Gastroesophageal sphincter (tissue), 4 donors: ENCODE data around the gene FBXO15. TPM values are rescaled to one million over a fixed set of nuclear protein-coding genes. Genes with fewer than 3 reads are reported as not detected.

Experiments
- ATAC-seq: fragments of 150-250 bp; one replicate; pipeline ENCODE4 v1.9.1; 2016; ENCODE audit warnings: mild to moderate bottlenecking, moderate library complexity
- H3K27ac ChIP-seq, 4 donors: fragments of 200-600 bp; sonication (generic) in 3 of 4; 1 replicate in 3 of 4; 2 replicates in 1 of 4; pipeline ENCODE4 v1.5.1; 2016 to 2019
- H3K27me3 ChIP-seq: fragments of 200-600 bp; sonication (generic); one replicate; pipeline ENCODE4 v1.5.1; 2019
- H3K36me3 ChIP-seq, 2 donors: fragments of 200-600 bp; sonication (generic); one replicate each; pipeline ENCODE4 v1.5.1; 2019; ENCODE audit warnings: control low read depth in 1 of 2
- H3K4me1 ChIP-seq, 3 donors: fragments of 200-600 bp; sonication (generic); 1 replicate in 2 of 3; 2 replicates in 1 of 3; pipeline ENCODE4 v1.5.1; 2016 to 2019; ENCODE audit warnings: control low read depth in 2 of 3
- H3K4me3 ChIP-seq, 2 donors: fragments of 200-600 bp; sonication (generic); one replicate each; pipeline ENCODE4 v1.5.1; 2019; ENCODE audit warnings: mild to moderate bottlenecking in 1 of 2, moderate library complexity in 1 of 2
- H3K9me3 ChIP-seq, 3 donors: fragments of 200-600 bp; sonication (generic); one replicate each; pipeline ENCODE4 v1.5.1; 2017 to 2019; ENCODE audit warnings: control low read depth in 2 of 3
- CTCF ChIP-seq, 4 experiments: fragments of 200-600 bp in 2 of 4; fragments of 450-650 bp in 2 of 4; sonication (generic) in 1 of 4; IDR thresholded peaks; one replicate each; pipeline ENCODE4 v1.5.1; 2017 to 2019; ENCODE audit warnings: antibody characterized with exemption in 4 of 4, mild to moderate bottlenecking in 2 of 4, moderate library complexity in 2 of 4
- EP300 ChIP-seq: sonication (generic); formaldehyde crosslinking; IDR thresholded peaks from one replicate; pipeline ENCODE4 v1.6.1; 2017; ENCODE audit warnings: antibody characterized with exemption, mild to moderate bottlenecking
- POLR2A ChIP-seq, 2 donors: fragments of 450-650 bp; IDR thresholded peaks; one replicate each; pipeline ENCODE4 v1.6.1; 2017; ENCODE audit warnings: antibody characterized with exemption in 2 of 2, mild to moderate bottlenecking in 2 of 2, moderate library complexity in 1 of 2
- POLR2AphosphoS5 ChIP-seq: sonication (generic); formaldehyde crosslinking; IDR thresholded peaks from one replicate; pipeline ENCODE4 v1.6.1; 2017; ENCODE audit warnings: antibody characterized with exemption
- WGBS, 2 donors: methylation state at CpG; one replicate each; pipeline ENCODE4 v1.1.5; 2018; ENCODE audit warnings: low coverage in 1 of 2; 5-methylcytosine and 5-hydroxymethylcytosine counted together
- total RNA-seq, 4 donors: library from RNA; depleted of rRNA; stranded (reverse); fragments of >200 nt; gene quantifications; one replicate each; pipeline ENCODE4 v1.1.0, GENCODE V29; 2016

The FBXO15 gene
- total RNA-seq, 4 donors from 2014 or later: 0.27 TPM; not detected in 3

- no peak overlapping the region for H3K4me3 ChIP-seq
- H3K27me3 ChIP-seq: no peaks in the 10 kb centered on the region
- no peak for TF ChIP-seq EP300
- TF ChIP-seq POLR2A (IDR thresholded peaks at IDR 0.05): no peak
- TF ChIP-seq CTCF (IDR thresholded peaks at IDR 0.05): no peak
- no peak for TF ChIP-seq POLR2AphosphoS5
- WGBS, 2 donors: 46 to 64% methylated on average over 5 to 10 of the region's 10 CpGs
- no peak for ATAC-seq
- H3K36me3 ChIP-seq: no peaks in the 10 kb centered on the region
- no peaks in the 10 kb centered on the region for H3K9me3 ChIP-seq
- no peak overlapping the region for H3K27ac ChIP-seq
- H3K4me1 ChIP-seq: no peaks in the 10 kb centered on the region
Observed at GRCh38 chr18:74126684-74127655, 20.7 kb downstream of the FBXO15 start.

- Histone ChIP-seq H3K4me1 (no peaks in the 10 kb centered on the region), H3K27ac (no peak overlapping the region), H3K27me3 (no peaks in the 10 kb centered on the region), H3K36me3 (no peaks in the 10 kb centered on the region), H3K9me3 (no peaks in the 10 kb centered on the region), H3K4me3 (no peak overlapping the region)
- TF ChIP-seq EP300 (no peak), CTCF (IDR thresholded peaks at IDR 0.05) (no peak), POLR2AphosphoS5 (no peak), POLR2A (IDR thresholded peaks at IDR 0.05) (no peak)
- 60 to 71% methylated on average over 1 of the region's 1 CpG for WGBS, 2 donors
- no peak for ATAC-seq
Observed at GRCh38 chr18:74124642-74125041, 23.0 kb downstream of the FBXO15 start.

- no peaks in the 10 kb centered on the region for H3K9me3 ChIP-seq
- no peak overlapping the region for H3K4me3 ChIP-seq
- H3K4me1 ChIP-seq: no peaks in the 10 kb centered on the region
- no peaks in the 10 kb centered on the region for H3K36me3 ChIP-seq
- 84 to 89% methylated on average over 3 to 6 of the region's 6 CpGs for WGBS, 2 donors
- H3K27me3 ChIP-seq: no peaks in the 10 kb centered on the region
- no peak for ATAC-seq
- no peak for TF ChIP-seq EP300
- TF ChIP-seq CTCF (IDR thresholded peaks at IDR 0.05): no peak
- TF ChIP-seq POLR2A (IDR thresholded peaks at IDR 0.05): no peak
- no peak for TF ChIP-seq POLR2AphosphoS5
- H3K27ac ChIP-seq: no peak overlapping the region
Observed at GRCh38 chr18:74123200-74123599, 24.4 kb downstream of the FBXO15 start.

GRCh38 chr18:74116633-74117554, 30.7 kb downstream of the FBXO15 start:
- ATAC-seq: no peak
- Histone ChIP-seq H3K27ac (no peak overlapping the region), H3K27me3 (no peaks in the 10 kb centered on the region), H3K9me3 (peaks cover 0 to 9% (median 0%) of the 10 kb centered on the region in 3 donors), H3K4me3 (no peak overlapping the region), H3K4me1 (no peaks in the 10 kb centered on the region), H3K36me3 (no peaks in the 10 kb centered on the region)
- 27 to 35% methylated on average over 4 to 9 of the region's 9 CpGs for WGBS, 2 donors
- no peak for TF ChIP-seq EP300
- TF ChIP-seq POLR2AphosphoS5: no peak
- peak in 3 of 4 experiments; percentile 25 to 58 (median 25) for TF ChIP-seq CTCF (IDR thresholded peaks at IDR 0.05)
- TF ChIP-seq POLR2A (IDR thresholded peaks at IDR 0.05): no peak
